Hematopoietic multipotent progenitor cell treated with erythropoietin and hydrocortisone succinate and interleukin-3 and kit ligand, for 4 days (in vitro differentiated cells): ENCODE measurements around the gene CDCP1.

Source experiments
- DNase-seq: peaks from one replicate; pipeline ENCODE4 v3.0.0-alpha.2; 2015

The CDCP1 gene

GRCh38 chr3:45145681-45146614 lies at the start of gene CDCP1:
CDCP1 (minus strand) TSS chr3:45146378; CDS start chr3:45146287, 91 bp downstream.
- DNase-seq: peak; percentile 10

- DNase-seq: no peak
Measured at GRCh38 chr3:45194791-45195190, 48.6 kb upstream of the CDCP1 start.

GRCh38 chr3:45191924-45192417 lies 45.8 kb upstream of the CDCP1 start:
- no peak for DNase-seq

GRCh38 chr3:45191424-45191823 lies 45.2 kb upstream of the CDCP1 start:
- DNase-seq: no peak

GRCh38 chr3:45188719-45189659 lies 42.8 kb upstream of the CDCP1 start:
- no peak for DNase-seq

GRCh38 chr3:45187694-45188141 lies 41.5 kb upstream of the CDCP1 start:
- peak; percentile 57 for DNase-seq

GRCh38 chr3:45186871-45187270 lies 40.7 kb upstream of the CDCP1 start:
- no peak for DNase-seq

- no peak for DNase-seq
Measured at GRCh38 chr3:45185461-45185860, 39.3 kb upstream of the CDCP1 start.

- DNase-seq: no peak
Measured at GRCh38 chr3:45185052-45185451, 38.9 kb upstream of the CDCP1 start.

GRCh38 chr3:45183872-45184262 lies 37.7 kb upstream of the CDCP1 start:
- DNase-seq: no peak

GRCh38 chr3:45182915-45183871 lies 37.0 kb upstream of the CDCP1 start:
- DNase-seq: peak; percentile 26

- peak; percentile 11 for DNase-seq
Measured at GRCh38 chr3:45181496-45181895, 35.3 kb upstream of the CDCP1 start.

- no peak for DNase-seq
Measured at GRCh38 chr3:45180899-45181298, 34.7 kb upstream of the CDCP1 start.

- DNase-seq: no peak
Measured at GRCh38 chr3:45180051-45180450, 33.9 kb upstream of the CDCP1 start.

GRCh38 chr3:45179163-45179562 lies 33.0 kb upstream of the CDCP1 start:
- no peak for DNase-seq

- no peak for DNase-seq
Measured at GRCh38 chr3:45178183-45179023, 32.2 kb upstream of the CDCP1 start.

GRCh38 chr3:45176912-45177311 lies 30.7 kb upstream of the CDCP1 start:
- DNase-seq: no peak

GRCh38 chr3:45174234-45174633 lies 28.1 kb upstream of the CDCP1 start:
- DNase-seq: no peak

GRCh38 chr3:45173776-45174175 lies 27.6 kb upstream of the CDCP1 start:
- DNase-seq: no peak

GRCh38 chr3:45171283-45171682 lies 25.1 kb upstream of the CDCP1 start:
- no peak for DNase-seq

GRCh38 chr3:45170096-45170495 lies 23.9 kb upstream of the CDCP1 start:
- DNase-seq: peak; percentile 18
